ENCODE results near the gene MUC5AC. TPM values are rescaled to one million over a fixed set of nuclear protein-coding genes. Genes with fewer than 3 reads are reported as not detected.

MUC5AC gene
- total and polyA plus RNA-seq, 2 of the 13 experiments (the other 11 are each of a cell fraction or from before 2014, with no cell fraction given): under 0.01 TPM; not detected in 1

GRCh38 chr11:1225386-1226225 is 67.9 kb downstream of the MUC5AC start:
- H3K36me3 ChIP-seq (replicated peaks in 1 of 2; ENCODE audit: control insufficient read depth in 1 of 2, insufficient read depth in 2 of 2, low read length in 2 of 2): no peaks in the 10 kb centered on the region
- H3K9me3 ChIP-seq (ENCODE audit: low read length): no peaks in the 10 kb centered on the region
- no TSS peak for BruUV-seq (replicated peaks)
- ATAC-seq (no peak), DNase-seq (ENCODE audit: low spot score) (no peak), FAIRE-seq (no peak)
- WGBS (ENCODE audit: low lambda C conversion rate): no CpG with 5 or more reads among the region's 29 CpGs
- H4K20me1 ChIP-seq (ENCODE audit: insufficient read depth, low read length): 0 out of 2 replicates have a peak, but pooled peaks cover 3% of the 10 kb centered on the region
- TF ChIP-seq MNT (IDR thresholded peaks at IDR 0.05) (peak; percentile 36; the same call in 1 of the 2 replicates), GATA4 (IDR thresholded peaks at IDR 0.05; ENCODE audit: borderline replicate concordance, low read depth) (no peak)
- H3K27me3 ChIP-seq (ENCODE audit: control insufficient read depth in 1 of 2, insufficient read depth in 2 of 2, low read length in 2 of 2): peaks cover 14 to 36% of the 10 kb centered on the region in 2 experiments
- intact Hi-C loops (cut with micrococcal nuclease; ENCODE audit: unreplicated experiment) (no loop called here), in situ Hi-C loops (cut with HindIII; ENCODE audit: extremely low pct_ligation_motif_present, low pct_unique_long_range_greater_than_20kb) (loop anchor here (5.0 kb wide), 1 partner anchor 113 kb away; no protein-coding TSS in a partner anchor)
- peaks cover 18% of the 10 kb centered on the region for H3K4me1 ChIP-seq (ENCODE audit: insufficient read depth, low read length)
- H3K27ac ChIP-seq (ENCODE audit: extremely low read length, insufficient read depth, low read length): no peak overlapping the region
- ChIA-PET CTCF (ENCODE audit: low intra/inter-chr PET ratio, low total read pairs) (no interaction called here), POLR2A (no interaction called here)
- no peak overlapping the region for H3K4me3 ChIP-seq (replicated peaks in 1 of 3; ENCODE audit: insufficient read depth in 1 of 3, low read depth in 2 of 3, low read length in 3 of 3)
- H3K4me2 ChIP-seq (ENCODE audit: low read depth, low read length): no peak overlapping the region
- no peak overlapping the region for H3K9ac ChIP-seq (ENCODE audit: insufficient read depth, low read depth, low read length)
- no peaks in the 10 kb centered on the region for H3K79me2 ChIP-seq (ENCODE audit: insufficient read depth, low read length)
- no peak overlapping the region for H2AFZ ChIP-seq (ENCODE audit: low read length)

GRCh38 chr11:1226226-1226985 is 68.7 kb downstream of the MUC5AC start:
- ChIA-PET POLR2A (no interaction called here), CTCF (ENCODE audit: low intra/inter-chr PET ratio, low total read pairs) (no interaction called here)
- 54% methylated on average over 24 of the region's 41 CpGs for WGBS (ENCODE audit: low lambda C conversion rate)
- Histone ChIP-seq H3K79me2 (ENCODE audit: insufficient read depth, low read length) (no peaks in the 10 kb centered on the region), H4K20me1 (ENCODE audit: insufficient read depth, low read length) (0 out of 2 replicates have a peak, but pooled peaks cover 3% of the 10 kb centered on the region), H3K27me3 (ENCODE audit: control insufficient read depth in 1 of 2, insufficient read depth in 2 of 2, low read length in 2 of 2) (peaks cover 8 to 29% of the 10 kb centered on the region in 2 experiments), H3K4me3 (replicated peaks in 1 of 3; ENCODE audit: insufficient read depth in 1 of 3, low read depth in 2 of 3, low read length in 3 of 3) (no peak overlapping the region), H3K9ac (ENCODE audit: insufficient read depth, low read depth, low read length) (no peak overlapping the region), H2AFZ (ENCODE audit: low read length) (no peak overlapping the region), H3K4me2 (ENCODE audit: low read depth, low read length) (no peak overlapping the region), H3K4me1 (ENCODE audit: insufficient read depth, low read length) (peaks cover 18% of the 10 kb centered on the region), H3K9me3 (ENCODE audit: low read length) (no peaks in the 10 kb centered on the region), H3K36me3 (replicated peaks in 1 of 2; ENCODE audit: control insufficient read depth in 1 of 2, insufficient read depth in 2 of 2, low read length in 2 of 2) (no peaks in the 10 kb centered on the region), H3K27ac (ENCODE audit: extremely low read length, insufficient read depth, low read length) (no peak overlapping the region)
- peak; percentile 27; the same call in 1 of the 2 replicates for TF ChIP-seq CTCF (CRISPR knock-in tag; IDR thresholded peaks at IDR 0.05)
- no peak for TF ChIP-seq RFX3 (CRISPR knock-in tag; IDR thresholded peaks at IDR 0.05)
- in situ Hi-C loops (cut with HindIII; ENCODE audit: extremely low pct_ligation_motif_present, low pct_unique_long_range_greater_than_20kb): loop anchor here (5.0 kb wide), 1 partner anchor 114 kb away; no protein-coding TSS in a partner anchor
- no TSS peak for BruUV-seq (replicated peaks)
- DNase-seq (ENCODE audit: low spot score) (no peak), ATAC-seq (no peak), FAIRE-seq (no peak)
- intact Hi-C loops (cut with micrococcal nuclease; ENCODE audit: unreplicated experiment): no loop called here

Measured in HepG2 (cell line).